Hematopoietic multipotent progenitor cell treated with erythropoietin and hydrocortisone succinate and interleukin-3 and kit ligand, for 17 days (in vitro differentiated cells): Measurements from ENCODE around the gene RABGEF1.
"Not testable (repeated sequence)": the region's sequence is repeated elsewhere in the genome, so short reads cannot be mapped to it uniquely, and the experiment has no call there.

Source experiments
- DNase-seq: peaks from one replicate; pipeline ENCODE4 v3.0.0-alpha.2; 2015; ENCODE audit warnings: low spot score

RABGEF1 gene

DNA sequence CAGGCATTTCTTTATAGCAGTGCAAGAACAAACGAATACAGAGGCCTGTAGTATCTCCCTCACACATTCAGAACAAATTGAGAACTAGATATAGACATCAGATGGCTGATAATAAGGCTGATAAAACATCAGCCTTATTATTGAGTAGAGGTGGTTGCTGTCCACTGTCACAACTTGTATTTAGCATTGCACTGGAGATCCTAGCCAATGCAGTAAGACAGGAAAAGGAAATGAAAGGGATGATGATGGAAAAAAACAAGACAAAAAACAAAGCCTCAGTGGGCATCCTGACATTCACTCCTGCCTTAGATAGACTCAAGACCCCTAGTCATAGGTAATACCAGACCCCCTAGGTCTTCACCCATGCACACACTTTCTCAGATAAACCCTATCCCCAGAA lies 4.7 kb upstream of the RABGEF1 start:
- no peak for DNase-seq

DNA sequence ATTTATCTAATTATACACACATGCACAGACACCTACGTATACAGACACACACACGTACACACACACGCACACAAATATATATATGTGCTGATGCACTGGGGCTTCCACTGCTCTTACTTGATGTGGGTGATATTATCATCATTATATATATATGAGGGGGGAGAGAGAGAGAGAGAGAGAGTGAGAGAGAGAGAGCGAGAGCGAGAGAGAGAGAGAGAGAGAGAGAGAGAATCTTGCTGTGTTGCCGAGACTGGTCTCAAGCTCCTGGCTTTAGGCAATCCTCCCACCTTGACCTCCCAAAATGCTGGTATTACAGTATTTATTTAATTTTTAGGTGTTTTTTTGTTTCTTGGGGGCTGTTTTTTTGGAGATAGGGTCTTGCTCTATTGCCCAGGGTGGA lies 3.6 kb upstream of the RABGEF1 start:
- DNase-seq: no peak

DNA sequence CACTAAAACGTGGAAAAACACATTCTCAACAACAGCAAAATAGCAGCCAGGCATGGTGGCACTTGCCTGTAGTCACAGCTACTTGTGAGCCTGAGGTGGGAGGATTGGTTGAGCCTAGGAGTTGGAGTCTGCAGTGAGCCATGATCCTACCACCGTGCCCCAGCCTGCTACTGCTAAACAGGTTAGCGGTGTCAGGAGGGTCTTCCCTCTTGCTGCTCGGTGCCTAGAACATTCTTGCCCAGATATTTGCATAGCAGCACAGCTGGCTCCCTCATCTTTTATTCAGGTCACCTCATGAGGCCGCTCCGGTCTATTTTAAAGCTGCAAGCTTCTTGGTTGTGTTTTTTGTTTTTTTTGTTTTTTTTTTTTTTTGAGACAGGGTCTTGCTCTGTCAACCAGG lies 2.9 kb upstream of the RABGEF1 start:
- DNase-seq: no peak

DNA sequence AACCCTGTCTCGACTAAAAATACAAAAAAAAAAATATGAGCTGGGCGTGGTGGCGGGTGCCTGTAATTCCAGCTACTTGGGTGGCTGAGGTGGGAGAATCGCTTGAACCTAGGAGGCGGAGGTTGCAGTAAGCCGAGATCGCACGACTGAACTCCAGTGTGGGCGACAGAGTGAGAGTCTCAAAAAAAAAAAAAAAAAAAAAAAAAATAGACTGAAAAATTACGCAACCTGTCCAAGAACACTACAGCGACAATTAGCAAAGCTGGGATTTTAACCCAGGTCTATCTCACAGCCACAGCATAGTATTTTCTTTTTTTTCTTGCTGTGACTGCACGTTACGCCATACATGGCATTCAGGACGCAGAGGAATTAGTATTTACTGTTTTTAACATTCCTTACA lies 1.1 kb upstream of the RABGEF1 start:
- no peak for DNase-seq

DNA sequence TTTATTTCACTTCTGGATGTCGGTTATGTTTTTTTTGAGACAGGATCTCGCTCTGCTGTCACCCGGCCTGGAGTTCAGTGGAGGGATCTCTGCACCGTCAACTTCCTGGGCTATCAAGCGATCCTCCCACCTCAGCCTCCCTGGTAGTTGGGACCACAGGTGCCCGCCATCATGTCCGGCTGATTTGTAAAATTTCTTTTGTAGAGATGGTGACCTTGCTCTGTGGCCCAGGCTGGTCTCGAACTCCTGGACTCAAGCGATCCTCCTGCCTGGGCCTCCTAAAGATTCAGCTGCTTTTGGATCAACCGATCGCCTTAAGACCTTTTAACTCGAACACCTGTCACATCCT lies 606 bp upstream of the RABGEF1 start:
- no peak for DNase-seq

DNA sequence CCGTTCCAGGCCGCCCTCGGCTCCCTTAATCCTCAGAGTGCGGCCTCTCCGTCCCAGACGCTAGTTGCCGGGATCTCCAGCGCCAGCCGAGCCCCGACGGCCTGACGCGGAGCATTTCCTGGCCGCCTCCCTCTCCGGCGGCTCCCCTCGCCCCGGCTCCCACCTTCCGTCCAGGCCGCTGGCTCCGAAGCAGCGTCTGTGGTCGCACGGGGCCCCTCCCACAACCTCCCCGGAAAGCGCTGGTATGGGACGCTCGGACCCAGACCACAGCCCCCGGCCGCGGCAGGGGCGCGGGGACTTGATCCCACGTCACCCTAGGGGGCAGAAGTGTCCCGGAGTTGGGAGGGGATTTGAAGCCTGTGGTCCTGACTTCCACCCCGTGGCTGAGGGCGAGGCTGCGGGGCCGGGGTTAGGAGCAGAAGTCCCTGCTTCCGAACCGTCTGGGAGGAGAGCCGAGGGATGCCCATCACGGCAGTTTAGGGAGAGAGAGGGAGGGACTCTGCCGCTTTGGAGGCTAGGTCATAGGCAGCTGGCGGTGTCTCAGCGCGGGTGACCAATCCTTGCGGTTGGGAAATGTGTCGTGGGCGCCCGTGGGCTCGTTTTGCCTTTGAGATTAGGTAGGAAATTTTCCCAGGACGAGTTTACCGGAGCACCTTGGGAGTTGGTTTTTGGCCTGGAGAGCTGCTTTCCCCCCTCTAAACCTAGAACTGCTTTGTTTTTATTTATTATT lies 612 bp downstream of the RABGEF1 start:
- DNase-seq: peak; percentile 55

DNA sequence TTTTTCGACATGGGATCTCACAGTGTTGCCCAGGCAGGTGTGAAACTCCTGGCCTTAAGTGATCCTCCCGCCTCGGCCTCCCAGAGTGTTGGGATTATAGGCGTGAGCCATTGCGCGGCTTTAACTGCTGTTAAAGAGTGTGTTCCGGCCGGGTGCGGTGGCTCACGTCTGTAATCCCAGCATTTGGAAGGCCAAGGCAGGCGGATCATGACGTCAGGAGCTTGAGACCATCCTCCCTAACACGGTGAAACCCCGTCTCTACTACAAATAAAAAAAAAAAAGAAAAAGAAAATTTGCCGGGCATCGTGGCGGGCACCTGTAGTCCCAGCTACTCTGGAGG lies 1.1 kb downstream of the RABGEF1 start:
- DNase-seq: no peak

DNA sequence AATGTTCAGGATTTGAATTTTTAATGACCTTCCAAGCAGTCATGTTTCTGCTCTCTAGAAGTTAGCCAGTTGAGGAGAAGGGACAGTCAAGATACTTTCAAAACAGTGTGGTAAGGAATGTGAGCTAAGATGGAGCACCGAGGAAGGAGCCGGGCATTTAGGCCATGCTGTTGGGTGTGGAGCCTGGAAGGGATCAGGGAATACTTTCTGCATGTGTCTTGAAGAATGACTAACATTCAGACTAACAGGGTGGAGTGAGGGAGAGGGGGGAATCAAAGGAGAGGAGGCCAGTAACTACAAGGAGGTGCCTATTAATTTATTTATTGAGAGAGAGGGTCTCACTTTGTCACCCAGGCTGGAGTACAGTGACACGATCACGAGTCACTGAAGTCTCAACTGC lies 1.8 kb downstream of the RABGEF1 start:
- not testable (repeated sequence) for DNase-seq

DNA sequence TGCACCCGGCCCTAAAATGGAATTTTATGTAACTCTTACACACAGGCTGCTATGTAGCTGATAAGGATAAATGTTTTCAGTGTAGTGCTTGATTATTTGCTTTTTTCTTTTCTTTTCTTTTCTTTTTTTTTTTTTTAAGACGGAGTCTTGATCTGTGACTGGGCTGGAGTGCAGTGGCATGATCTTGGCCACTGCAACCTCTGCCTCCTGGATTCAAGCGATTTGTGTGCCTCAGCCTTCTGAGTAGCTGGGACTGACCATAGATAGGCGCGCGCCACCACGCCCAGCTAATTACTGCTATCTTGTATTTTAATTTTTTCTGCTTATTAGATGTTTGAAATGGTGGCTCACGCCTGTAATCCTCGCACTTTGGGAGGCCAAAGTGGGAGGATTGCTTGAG lies 3.4 kb downstream of the RABGEF1 start:
- DNase-seq: no peak

DNA sequence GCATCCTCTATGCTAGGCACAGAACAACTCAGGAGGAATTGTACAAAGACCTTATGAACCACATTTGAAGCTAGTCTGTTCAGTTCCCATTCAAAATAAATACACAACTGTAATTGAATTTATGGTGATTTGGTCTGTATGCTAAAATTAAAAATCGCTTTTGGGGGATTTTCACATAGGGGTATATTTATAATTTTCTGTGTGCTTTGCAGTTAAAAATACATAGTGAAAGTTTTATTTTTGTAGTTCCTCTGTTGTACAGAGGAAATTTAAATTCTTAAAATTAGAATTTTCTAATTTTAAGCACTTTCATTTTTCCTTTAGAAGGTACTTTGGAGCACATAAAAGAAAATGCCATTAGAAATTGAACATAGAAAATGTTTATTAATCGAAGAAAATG lies 6.9 kb downstream of the RABGEF1 start:
- DNase-seq: no peak

DNA sequence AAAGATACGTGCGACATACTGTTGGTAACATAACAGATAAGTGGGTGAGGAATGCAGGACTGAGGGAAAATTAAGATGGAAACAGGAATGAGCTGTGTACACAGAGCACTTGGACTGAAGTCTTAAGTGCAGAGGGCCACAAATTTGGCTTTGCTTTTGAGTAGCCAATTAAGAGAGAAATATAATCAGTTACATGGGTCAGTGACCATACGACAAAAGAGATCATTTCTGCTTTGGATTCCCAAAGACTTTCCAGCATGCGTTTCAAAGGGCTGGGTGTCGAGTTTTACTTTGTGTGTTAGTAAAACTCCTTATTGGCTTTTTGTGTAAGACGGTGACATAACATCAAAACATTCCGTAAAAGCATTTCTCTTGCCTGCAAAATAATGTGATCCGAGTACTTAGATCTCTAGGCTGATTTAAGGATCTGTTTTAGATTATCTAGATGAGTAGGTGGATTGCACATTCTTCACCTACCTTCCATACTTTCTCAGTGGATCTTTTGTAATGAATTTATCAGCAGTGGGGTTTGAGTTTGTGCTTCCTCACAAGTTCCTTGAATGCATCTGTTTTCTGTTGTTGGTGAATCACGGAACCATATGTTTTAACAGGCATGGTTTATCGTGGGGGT lies 7.5 kb downstream of the RABGEF1 start:
- no peak for DNase-seq

DNA sequence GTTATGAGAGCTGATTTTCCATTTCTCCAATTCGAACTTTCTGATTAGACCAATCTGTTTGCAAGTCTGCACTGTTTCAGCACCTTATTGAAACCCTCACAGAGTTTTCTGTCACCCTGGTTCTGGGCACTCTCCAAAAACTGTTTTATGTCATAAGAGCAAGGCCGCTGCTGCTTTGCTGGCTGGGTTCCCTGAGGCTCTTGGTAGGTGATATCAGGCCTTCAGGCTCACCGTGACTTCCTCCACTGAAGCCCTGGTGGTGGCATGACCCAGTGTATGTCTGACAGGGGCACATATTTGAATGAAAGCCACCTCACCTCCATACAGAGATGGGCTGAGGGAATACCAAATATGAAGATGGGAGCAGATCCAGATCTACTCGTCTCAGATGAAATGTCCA lies 8.3 kb downstream of the RABGEF1 start:
- DNase-seq: no peak

DNA sequence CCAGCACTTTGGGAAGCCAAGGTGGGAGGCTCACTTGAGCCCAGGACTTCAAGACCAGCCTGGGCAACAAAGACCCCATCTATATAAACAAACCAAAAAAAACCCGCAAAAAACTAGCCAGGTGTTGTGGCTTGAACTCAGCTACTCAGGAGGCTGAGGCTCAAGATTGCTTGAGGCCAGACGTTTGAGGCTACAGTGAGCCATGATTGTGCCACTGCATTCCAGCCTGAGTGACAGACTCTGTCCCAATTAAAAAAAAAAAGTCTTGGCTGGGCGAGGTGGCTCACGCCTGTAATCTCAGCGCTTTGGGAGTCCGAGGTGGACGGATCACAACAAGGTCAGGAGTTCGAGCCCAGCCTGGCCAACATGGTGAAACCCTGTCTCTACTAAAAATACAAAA lies 11.4 kb downstream of the RABGEF1 start:
- no peak for DNase-seq

DNA sequence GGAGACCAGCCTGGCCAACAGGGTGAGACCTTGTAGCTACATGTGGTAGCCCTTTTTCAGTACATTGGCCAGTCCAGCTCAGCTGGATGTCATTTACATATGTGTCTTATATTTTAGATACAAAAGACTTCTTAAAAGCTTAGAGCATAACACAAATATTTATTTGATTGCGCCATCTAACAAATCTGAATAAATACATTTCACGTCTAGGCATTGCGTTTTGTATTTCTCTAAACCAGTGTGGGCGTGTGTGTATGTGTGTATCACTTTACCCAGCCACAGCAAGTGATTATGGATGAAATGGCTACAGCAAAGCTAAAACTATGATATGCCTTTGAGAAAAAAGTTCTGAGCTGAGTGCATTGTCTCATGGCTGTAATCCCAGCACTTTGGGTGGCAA lies 14.0 kb downstream of the RABGEF1 start:
- DNase-seq: no peak

DNA sequence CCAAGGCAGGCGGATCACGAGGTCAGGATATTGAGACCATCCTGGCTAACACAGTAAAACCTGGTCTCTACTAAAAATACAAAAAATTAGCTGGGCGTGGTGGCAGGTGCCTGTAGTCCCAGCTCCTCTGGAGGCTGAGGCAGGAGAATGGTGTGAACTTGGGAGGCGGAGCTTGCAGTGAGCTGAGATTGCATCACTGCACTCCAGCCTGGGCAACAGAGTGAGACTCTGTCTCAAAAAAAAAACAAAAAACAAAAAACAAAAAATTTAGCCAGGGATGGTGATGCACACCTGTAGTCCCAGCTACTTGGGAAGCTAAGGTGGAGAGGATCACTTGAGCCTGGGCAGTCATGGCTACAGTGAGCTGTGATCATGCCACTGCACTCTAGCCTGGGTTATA lies 14.5 kb downstream of the RABGEF1 start:
- not testable (repeated sequence) for DNase-seq

DNA sequence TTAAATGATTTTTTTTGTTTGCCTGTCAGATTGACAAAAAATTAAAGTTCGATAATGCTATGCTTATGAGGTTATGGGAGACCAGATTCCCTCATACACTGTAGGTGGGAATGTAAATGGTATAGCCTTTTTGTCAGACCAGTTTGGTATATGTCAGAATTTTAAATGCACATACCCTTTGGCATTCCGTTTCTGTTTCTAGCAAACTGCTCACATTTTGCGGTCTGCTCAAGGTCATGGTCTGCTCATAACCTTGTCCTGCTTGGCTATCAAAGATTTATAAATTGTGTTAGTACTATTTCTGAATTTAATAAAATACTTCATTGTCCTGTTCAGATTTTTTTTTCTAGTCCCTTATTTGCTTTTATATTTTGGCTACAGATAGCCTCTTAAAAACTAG lies 15.7 kb downstream of the RABGEF1 start:
- not testable (repeated sequence) for DNase-seq

DNA sequence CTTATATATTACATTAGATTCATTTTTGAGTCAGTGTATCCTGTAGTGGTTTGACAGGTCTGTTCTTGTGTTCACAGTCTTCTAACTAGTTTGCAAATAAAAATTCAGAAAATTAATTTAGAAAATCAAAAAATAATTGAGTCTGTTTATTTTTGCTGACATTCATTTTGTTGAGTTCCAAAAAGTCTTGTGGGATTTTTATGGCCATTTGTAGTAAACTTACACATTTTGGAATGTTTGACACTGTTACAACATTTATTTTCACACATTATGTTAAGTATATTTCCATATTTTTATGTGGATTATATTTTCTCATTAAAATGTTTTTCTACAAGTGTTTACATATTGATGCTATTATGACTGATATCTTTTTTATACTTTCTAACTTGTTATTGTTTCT lies 16.4 kb downstream of the RABGEF1 start:
- DNase-seq: no peak

DNA sequence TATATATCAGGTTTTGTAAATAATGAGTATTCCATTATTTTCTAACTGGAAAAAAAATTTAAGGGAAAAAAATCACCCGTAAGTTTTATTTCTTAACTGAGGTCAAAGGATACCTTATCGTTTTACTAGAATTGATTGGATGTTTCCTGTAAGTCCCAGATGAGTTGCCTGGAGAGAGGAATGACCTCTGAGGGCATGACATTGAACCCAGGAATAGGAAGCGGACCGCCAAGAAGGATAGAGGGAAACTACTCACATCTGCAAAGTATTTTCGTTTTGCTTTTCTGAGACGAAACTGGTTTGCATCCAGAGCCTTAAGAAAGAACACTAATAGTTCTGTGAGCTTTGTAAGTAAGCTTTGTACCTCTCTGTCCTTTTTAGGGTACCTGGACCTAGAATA lies 17.4 kb downstream of the RABGEF1 start:
- no peak for DNase-seq

DNA sequence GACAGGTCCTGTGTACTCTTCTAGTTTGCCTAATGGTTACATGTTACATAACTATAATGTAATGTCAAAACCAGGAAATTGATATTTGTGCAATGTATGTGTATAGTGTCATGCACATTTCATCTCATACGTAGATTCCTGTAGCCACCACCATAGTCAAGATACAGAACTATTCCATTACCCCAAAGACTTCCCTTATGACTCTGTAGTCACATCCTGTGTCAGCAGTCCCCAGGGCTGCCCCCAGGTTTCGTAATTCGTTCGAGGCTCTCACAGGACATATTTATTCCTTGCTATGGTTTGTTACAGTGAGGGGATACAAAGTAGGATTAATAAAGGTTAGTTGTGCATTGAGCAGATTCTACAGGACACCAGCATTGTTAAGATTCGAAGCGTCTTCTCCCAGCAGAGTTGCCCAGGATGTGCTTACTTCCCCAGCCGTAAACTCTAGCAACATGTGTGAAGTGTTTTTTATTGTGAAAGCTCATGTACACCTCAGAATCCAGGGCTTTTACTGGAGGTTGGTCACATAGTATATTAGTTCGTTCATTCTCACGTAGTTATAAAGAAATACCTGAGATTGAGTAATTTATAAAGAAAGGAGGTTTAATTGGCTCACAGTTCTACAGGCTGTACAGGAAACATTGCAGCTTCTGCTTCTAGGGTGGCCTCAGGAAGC lies 18.6 kb downstream of the RABGEF1 start:
- DNase-seq: no peak

DNA sequence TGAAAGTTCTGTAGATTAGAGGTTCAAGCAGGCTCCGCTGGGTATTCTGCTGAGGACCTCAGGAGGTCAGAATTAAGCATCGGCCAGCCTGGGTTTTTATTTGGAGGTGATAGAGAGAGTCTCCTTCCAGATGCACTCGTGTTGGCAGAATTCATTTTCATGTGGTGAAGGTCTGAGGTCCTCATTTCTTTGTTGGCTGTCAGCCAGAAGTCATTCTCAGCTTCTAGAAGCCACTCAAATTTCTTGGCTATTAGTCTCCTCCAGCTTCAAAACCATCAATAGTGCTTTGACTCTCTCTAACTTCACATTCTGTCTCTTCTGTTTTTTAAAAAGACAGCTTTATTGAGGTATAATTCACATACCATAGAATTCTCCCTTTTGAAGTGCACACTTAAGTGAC lies 22.6 kb downstream of the RABGEF1 start:
- DNase-seq: not testable (repeated sequence)

DNA sequence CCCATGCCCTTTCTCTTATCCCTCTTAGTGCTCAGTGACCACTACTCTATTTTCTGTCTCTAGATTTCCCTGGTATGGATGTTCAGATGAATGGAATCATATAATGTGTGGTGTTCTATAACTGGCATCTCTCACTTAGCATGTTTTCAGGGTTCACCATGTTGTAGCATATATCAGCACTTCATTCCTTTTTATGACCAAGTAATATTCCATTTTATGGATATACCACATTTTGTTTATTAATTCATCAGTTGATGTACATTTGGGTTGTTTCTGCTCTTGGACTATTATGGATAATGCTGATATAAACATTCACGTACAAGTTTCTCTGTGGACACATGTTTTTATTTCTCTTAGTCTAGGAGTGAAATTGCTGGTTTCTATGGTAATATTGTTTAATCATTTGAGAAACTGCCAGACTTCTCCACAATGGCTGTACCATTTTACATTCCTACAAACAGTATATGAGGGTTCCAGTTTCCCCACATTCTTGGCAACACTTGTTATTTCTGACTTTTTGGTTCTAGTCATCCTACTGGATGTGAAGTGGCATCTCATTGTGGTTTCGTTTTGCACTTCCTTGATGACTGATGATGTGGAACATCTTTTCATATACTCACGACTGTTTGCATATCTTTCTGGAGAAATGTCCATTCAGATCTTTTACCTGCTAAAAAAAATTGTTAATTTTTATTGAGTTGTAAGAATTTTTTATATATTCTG lies 23.3 kb downstream of the RABGEF1 start:
- not testable (repeated sequence) for DNase-seq

DNA sequence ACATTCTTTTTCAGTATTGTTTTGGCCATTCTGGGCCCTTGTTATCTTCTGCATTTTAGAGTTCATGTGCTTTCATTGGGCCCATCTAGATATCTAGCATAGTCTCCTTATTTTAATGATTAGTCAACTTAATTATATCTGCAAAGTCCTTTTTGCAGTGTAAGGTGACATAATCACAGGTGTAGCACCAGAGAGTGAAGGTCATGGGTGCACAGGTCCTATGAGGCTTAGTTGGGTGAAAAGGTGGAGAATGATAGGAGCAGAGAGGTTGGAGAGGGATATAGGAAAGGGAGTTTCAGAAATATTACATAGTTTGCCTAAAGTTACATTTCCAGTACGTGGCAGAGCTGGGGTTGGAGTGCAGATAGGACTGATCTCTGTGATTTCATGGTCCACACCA lies 24.4 kb downstream of the RABGEF1 start:
- DNase-seq: not testable (repeated sequence)
